CD14-positive monocyte (primary cell): Measurements from ENCODE around the gene GIT2. TPM values are rescaled to one million over a fixed set of nuclear protein-coding genes. Genes with fewer than 3 reads are reported as not detected.
"Not testable (repeated sequence)": the region's sequence is repeated elsewhere in the genome, so short reads cannot be mapped to it uniquely, and the experiment has no call there.

ENCODE experiments used
- DNase-seq, 3 donors: peaks; one replicate each; pipeline ENCODE4 v3.0.0-alpha.2; 2011 to 2022
- H2AFZ ChIP-seq: 2 replicates; pipeline ENCODE4 v1.6.0; 2012; ENCODE audit warnings: mild to moderate bottlenecking, low read depth, low read length, inconsistent platforms; ENCODE audit not compliant: insufficient read depth, poor library complexity, severe bottlenecking
- H3K27ac ChIP-seq, 2 donors: 1 replicate in 1 of 2; 2 replicates in 1 of 2; pipeline ENCODE4 v1.5.1; 2012 to 2013; ENCODE audit warnings: low read length in 2 of 2, control low read depth in 1 of 2, inconsistent platforms in 1 of 2, low read depth in 1 of 2, mild to moderate bottlenecking in 1 of 2
- H3K27me3 ChIP-seq, 2 donors: one replicate each; pipeline versions ENCODE4 v1.6.0 to v1.6.1; 2011 to 2013; ENCODE audit warnings: low read length in 2 of 2; ENCODE audit not compliant: control insufficient read depth in 2 of 2, insufficient read depth in 2 of 2
- H3K36me3 ChIP-seq, 2 donors: replicated peaks in 1 of 2; 1 replicate in 1 of 2; 2 replicates in 1 of 2; pipeline versions ENCODE4 v1.5.1 to v1.6.1; 2012 to 2013; ENCODE audit warnings: low read length in 2 of 2, control low read depth in 1 of 2, inconsistent platforms in 1 of 2, mild to moderate bottlenecking in 1 of 2; ENCODE audit not compliant: insufficient read depth in 2 of 2, control insufficient read depth in 1 of 2
- H3K4me1 ChIP-seq, 2 donors: 1 replicate in 1 of 2; 2 replicates in 1 of 2; pipeline versions ENCODE4 v1.5.1 to v1.6.1; 2012 to 2013; ENCODE audit warnings: low read length in 2 of 2, control low read depth in 1 of 2, inconsistent platforms in 1 of 2, mild to moderate bottlenecking in 1 of 2, moderate library complexity in 1 of 2; ENCODE audit not compliant: insufficient read depth in 2 of 2, control insufficient read depth in 1 of 2
- H3K4me2 ChIP-seq: replicated peaks from 2 replicates; pipeline ENCODE3; 2012; ENCODE audit warnings: low read length, moderate library complexity, mild to moderate bottlenecking; ENCODE audit not compliant: poor library complexity, severe bottlenecking; ENCODE audit errors: extremely low read depth
- H3K4me3 ChIP-seq, 3 experiments: fragments of 200-600 bp in 1 of 3; sonication (generic) in 1 of 3; replicated peaks in 1 of 3; 1 replicate in 2 of 3; 2 replicates in 1 of 3; pipeline ENCODE4 v1.5.1; 2011 to 2013; ENCODE audit warnings: low read length in 3 of 3, mild to moderate bottlenecking in 3 of 3, control low read depth in 2 of 3, low read depth in 2 of 3, inconsistent platforms in 1 of 3, moderate library complexity in 1 of 3
- H3K79me2 ChIP-seq: 2 replicates; pipeline ENCODE4 v1.6.0; 2012; ENCODE audit warnings: mild to moderate bottlenecking, control low read depth, inconsistent platforms, low read length, moderate library complexity; ENCODE audit not compliant: insufficient read depth
- H3K9ac ChIP-seq: 2 replicates; pipeline ENCODE4 v1.6.0; 2017; ENCODE audit warnings: low read length, mild to moderate bottlenecking; ENCODE audit not compliant: insufficient read depth, poor library complexity, severe bottlenecking
- H3K9me3 ChIP-seq, 2 donors: replicated peaks in 1 of 2; 1 replicate in 1 of 2; 2 replicates in 1 of 2; pipeline versions ENCODE4 v1.5.1 to v1.6.1; 2012 to 2013; ENCODE audit warnings: low read length in 2 of 2, control low read depth in 1 of 2; ENCODE audit not compliant: control insufficient read depth in 1 of 2, insufficient read depth in 1 of 2
- H4K20me1 ChIP-seq: 2 replicates; pipeline ENCODE4 v1.6.0; 2012; ENCODE audit warnings: mild to moderate bottlenecking, low read length, control low read depth, moderate library complexity; ENCODE audit not compliant: insufficient read depth
- H3K27ac Mint-ChIP-seq, 7 donors: one replicate each; pipeline ENCODE4 v1.8.0; 2020; ENCODE audit warnings: mild to moderate bottlenecking in 7 of 7, mixed read lengths in 7 of 7, moderate library complexity in 6 of 7, inconsistent platforms in 2 of 7
- H3K27me3 Mint-ChIP-seq, 3 donors: one replicate each; pipeline ENCODE4 v1.8.0; 2021 to 2022; ENCODE audit warnings: low read depth in 3 of 3, mild to moderate bottlenecking in 3 of 3, mixed read lengths in 3 of 3, moderate library complexity in 3 of 3, inconsistent platforms in 1 of 3
- H3K36me3 Mint-ChIP-seq, 2 donors: one replicate each; pipeline ENCODE4 v1.8.0; 2020; ENCODE audit warnings: mixed read lengths in 2 of 2, inconsistent platforms in 1 of 2, mild to moderate bottlenecking in 1 of 2
- H3K4me1 Mint-ChIP-seq: one replicate; pipeline ENCODE4 v1.8.0; 2020; ENCODE audit warnings: mild to moderate bottlenecking, mixed read lengths
- H3K4me3 Mint-ChIP-seq, 2 donors: one replicate each; pipeline ENCODE4 v1.8.0; 2020; ENCODE audit warnings: mild to moderate bottlenecking in 2 of 2, mixed read lengths in 2 of 2, moderate library complexity in 1 of 2
- H3K9me3 Mint-ChIP-seq, 7 donors: one replicate each; pipeline ENCODE4 v1.8.0; 2020 to 2022; ENCODE audit warnings: mixed read lengths in 7 of 7, mild to moderate bottlenecking in 6 of 7, moderate library complexity in 6 of 7, inconsistent platforms in 2 of 7
- WGBS: methylation state at CpG from one replicate; pipeline ENCODE4 v1.1.5; 2013; ENCODE audit warnings: missing lambda C conversion rate; ENCODE audit not compliant: insufficient coverage; 5-methylcytosine and 5-hydroxymethylcytosine counted together
- intact Hi-C, 2 donors: fragments of 100-400 bp; cut with micrococcal nuclease; formaldehyde crosslinking; loops; one replicate each; pipeline versions ENCODE4 v1.15.0 to v1.15.1; 2023
- polyA plus RNA-seq, 3 donors: library from polyadenylated mRNA; depleted of rRNA in 1 of 3; unstranded in 2 of 3; stranded (reverse) in 1 of 3; fragments of 300-500 nt in 2 of 3; fragments of >200 nt in 1 of 3; fragmentation: Illumina TruSeq in 2 of 3; gene quantifications; 1 replicate in 2 of 3; 2 replicates in 1 of 3; pipeline ENCODE4 v1.2.3, GENCODE V29; 2012 to 2021
- TF ChIP-seq, protein P1 (sequence below): fragments of 200-600 bp; IDR thresholded peaks from one replicate; pipeline ENCODE4 v1.8.0; 2022; ENCODE audit warnings: antibody characterized with exemption, mild to moderate bottlenecking

The GIT2 gene
- polyA plus RNA-seq, 3 donors: 75.8 to 139 (median 98.8) TPM

DNA sequence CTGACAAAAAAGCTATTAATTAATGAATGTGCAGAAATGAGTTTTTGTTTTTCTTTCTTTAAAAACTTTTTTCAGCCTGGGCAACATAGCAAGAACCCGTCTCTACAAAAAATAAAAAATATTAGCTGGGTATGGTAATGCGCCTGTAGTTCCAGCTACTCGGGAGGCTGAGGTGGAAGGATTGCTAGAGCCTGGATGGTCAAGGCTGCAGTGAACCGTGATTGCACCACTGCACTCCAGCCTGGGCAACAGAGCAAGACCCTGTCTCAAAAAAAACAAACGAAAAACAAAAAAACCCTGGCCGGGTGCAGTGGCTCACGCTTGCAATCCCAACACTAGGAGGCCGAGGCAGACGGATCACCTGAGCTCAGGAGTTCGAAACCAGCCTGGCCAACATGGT is 7.9 kb downstream of the GIT2 start:
- Histone ChIP-seq H3K27me3 (no peaks in the 10 kb centered on the region), H3K4me2 (no peak overlapping the region), H3K4me1 (peaks cover 3 to 7% of the 10 kb centered on the region in 2 donors), H2AFZ (no peak overlapping the region), H3K79me2 (peaks cover 92% of the 10 kb centered on the region), H3K36me3 (peaks cover 80 to 94% of the 10 kb centered on the region in 2 donors), H3K9ac (no peak overlapping the region), H3K4me3 (no peak overlapping the region), H3K9me3 (no peaks in the 10 kb centered on the region), H4K20me1 (peaks cover 97% of the 10 kb centered on the region), H3K27ac (no peak overlapping the region)
- WGBS: 97% methylated on average over 7 of the region's 10 CpGs
- DNase-seq: no peak
- peaks cover 64 to 84% of the 10 kb centered on the region in 2 donors for H3K36me3 Mint-ChIP-seq
- no peaks in the 10 kb centered on the region for H3K27me3 Mint-ChIP-seq
- TF ChIP-seq, protein P1, sequence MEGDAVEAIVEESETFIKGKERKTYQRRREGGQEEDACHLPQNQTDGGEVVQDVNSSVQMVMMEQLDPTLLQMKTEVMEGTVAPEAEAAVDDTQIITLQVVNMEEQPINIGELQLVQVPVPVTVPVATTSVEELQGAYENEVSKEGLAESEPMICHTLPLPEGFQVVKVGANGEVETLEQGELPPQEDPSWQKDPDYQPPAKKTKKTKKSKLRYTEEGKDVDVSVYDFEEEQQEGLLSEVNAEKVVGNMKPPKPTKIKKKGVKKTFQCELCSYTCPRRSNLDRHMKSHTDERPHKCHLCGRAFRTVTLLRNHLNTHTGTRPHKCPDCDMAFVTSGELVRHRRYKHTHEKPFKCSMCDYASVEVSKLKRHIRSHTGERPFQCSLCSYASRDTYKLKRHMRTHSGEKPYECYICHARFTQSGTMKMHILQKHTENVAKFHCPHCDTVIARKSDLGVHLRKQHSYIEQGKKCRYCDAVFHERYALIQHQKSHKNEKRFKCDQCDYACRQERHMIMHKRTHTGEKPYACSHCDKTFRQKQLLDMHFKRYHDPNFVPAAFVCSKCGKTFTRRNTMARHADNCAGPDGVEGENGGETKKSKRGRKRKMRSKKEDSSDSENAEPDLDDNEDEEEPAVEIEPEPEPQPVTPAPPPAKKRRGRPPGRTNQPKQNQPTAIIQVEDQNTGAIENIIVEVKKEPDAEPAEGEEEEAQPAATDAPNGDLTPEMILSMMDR: no peak
- peaks cover 8% of the 10 kb centered on the region for H3K4me1 Mint-ChIP-seq
- H3K4me3 Mint-ChIP-seq: no peak overlapping the region
- no peaks in the 10 kb centered on the region for H3K9me3 Mint-ChIP-seq
- intact Hi-C loops: loop anchor here (5.0 kb wide), 1 partner anchor 34 kb away; no protein-coding TSS in a partner anchor
- H3K27ac Mint-ChIP-seq: peak overlapping the region in 2 of 7 donors; percentile 12 to 30

GRCh38 chr12:109987615-109988014 is 8.6 kb downstream of the GIT2 start:
- no peaks in the 10 kb centered on the region for H3K9me3 ChIP-seq
- peak overlapping the region in 1 of 7 donors; percentile 63 for H3K27ac Mint-ChIP-seq
- TF ChIP-seq, protein P1: no peak
- 100% methylated on average over 5 of the region's 8 CpGs for WGBS
- peaks cover 2% of the 10 kb centered on the region for H3K4me1 Mint-ChIP-seq
- no peak overlapping the region for H2AFZ ChIP-seq
- no peaks in the 10 kb centered on the region for H3K27me3 Mint-ChIP-seq
- peaks cover 0 to 1% of the 10 kb centered on the region in 2 donors for H3K4me1 ChIP-seq
- H3K9ac ChIP-seq: no peak overlapping the region
- no peaks in the 10 kb centered on the region for H3K9me3 Mint-ChIP-seq
- intact Hi-C loops: loop anchor here (5.0 kb wide), 1 partner anchor 35 kb away; no protein-coding TSS in a partner anchor
- H3K4me3 Mint-ChIP-seq: no peak overlapping the region
- H3K27me3 ChIP-seq: no peaks in the 10 kb centered on the region
- peaks cover 86 to 94% of the 10 kb centered on the region in 2 donors for H3K36me3 ChIP-seq
- H4K20me1 ChIP-seq: peaks cover 97% of the 10 kb centered on the region
- H3K79me2 ChIP-seq: peaks cover 92% of the 10 kb centered on the region
- H3K4me2 ChIP-seq: no peak overlapping the region
- H3K36me3 Mint-ChIP-seq: peaks cover 66 to 87% of the 10 kb centered on the region in 2 donors
- no peak for DNase-seq
- no peak overlapping the region for H3K4me3 ChIP-seq
- no peak overlapping the region for H3K27ac ChIP-seq

GRCh38 chr12:109986236-109986635 is 9.9 kb downstream of the GIT2 start:
- not testable (repeated sequence) for H3K4me1 ChIP-seq, DNase-seq, H3K27me3 ChIP-seq, H3K4me2 ChIP-seq, H3K27ac ChIP-seq, H3K4me3 ChIP-seq, H3K9me3 Mint-ChIP-seq, H3K4me3 Mint-ChIP-seq, H3K4me1 Mint-ChIP-seq, H2AFZ ChIP-seq, H3K9ac ChIP-seq, H3K9me3 ChIP-seq, H3K27me3 Mint-ChIP-seq
- H3K27ac Mint-ChIP-seq: peak overlapping the region in 4 of 7 donors; percentile 4 to 73 (median 31)
- WGBS: 98% methylated on average over 8 of the region's 16 CpGs
- peaks cover 97% of the 10 kb centered on the region for H4K20me1 ChIP-seq
- peaks cover 91% of the 10 kb centered on the region for H3K79me2 ChIP-seq
- H3K36me3 ChIP-seq: peaks cover 93 to 94% of the 10 kb centered on the region in 2 donors
- intact Hi-C loops: loop anchor here (5.0 kb wide), 1 partner anchor 36 kb away; no protein-coding TSS in a partner anchor
- peaks cover 70 to 92% of the 10 kb centered on the region in 2 donors for H3K36me3 Mint-ChIP-seq
